Measurements from ENCODE around the gene NKX1-2.

- TF ChIP-seq, protein P1, sequence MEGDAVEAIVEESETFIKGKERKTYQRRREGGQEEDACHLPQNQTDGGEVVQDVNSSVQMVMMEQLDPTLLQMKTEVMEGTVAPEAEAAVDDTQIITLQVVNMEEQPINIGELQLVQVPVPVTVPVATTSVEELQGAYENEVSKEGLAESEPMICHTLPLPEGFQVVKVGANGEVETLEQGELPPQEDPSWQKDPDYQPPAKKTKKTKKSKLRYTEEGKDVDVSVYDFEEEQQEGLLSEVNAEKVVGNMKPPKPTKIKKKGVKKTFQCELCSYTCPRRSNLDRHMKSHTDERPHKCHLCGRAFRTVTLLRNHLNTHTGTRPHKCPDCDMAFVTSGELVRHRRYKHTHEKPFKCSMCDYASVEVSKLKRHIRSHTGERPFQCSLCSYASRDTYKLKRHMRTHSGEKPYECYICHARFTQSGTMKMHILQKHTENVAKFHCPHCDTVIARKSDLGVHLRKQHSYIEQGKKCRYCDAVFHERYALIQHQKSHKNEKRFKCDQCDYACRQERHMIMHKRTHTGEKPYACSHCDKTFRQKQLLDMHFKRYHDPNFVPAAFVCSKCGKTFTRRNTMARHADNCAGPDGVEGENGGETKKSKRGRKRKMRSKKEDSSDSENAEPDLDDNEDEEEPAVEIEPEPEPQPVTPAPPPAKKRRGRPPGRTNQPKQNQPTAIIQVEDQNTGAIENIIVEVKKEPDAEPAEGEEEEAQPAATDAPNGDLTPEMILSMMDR (IDR thresholded peaks at IDR 0.05): no peak
- no peak for TF ChIP-seq POLR2AphosphoS5 (IDR thresholded peaks at IDR 0.05)
- TF ChIP-seq POLR2A (IDR thresholded peaks at IDR 0.05; ENCODE audit: low read depth): no peak
These were observed 24.8 kb upstream of the NKX1-2 start for GRCh38 chr10:124474514-124475070.
